KMS-11 (cell line): ENCODE results near the gene EVI5L.

Source experiments
- H2AFZ ChIP-seq: fragments of 200-600 bp; sonication (generic); 2 replicates; pipeline ENCODE4 v1.6.1; 2016; ENCODE audit warnings: antibody characterized with exemption, mixed run types, low read depth
- H3K27ac ChIP-seq: fragments of 200-600 bp; sonication (generic); 2 replicates; pipeline ENCODE4 v1.6.1; 2016; ENCODE audit warnings: mild to moderate bottlenecking, mixed run types
- H3K27me3 ChIP-seq: fragments of 200-600 bp; sonication (generic); 2 replicates; pipeline ENCODE4 v1.6.1; 2017; ENCODE audit warnings: mild to moderate bottlenecking, low read depth, mixed run types, moderate library complexity; ENCODE audit not compliant: insufficient read depth
- H3K36me3 ChIP-seq: fragments of 200-600 bp; sonication (generic); 2 replicates; pipeline ENCODE4 v1.6.1; 2017; ENCODE audit warnings: mild to moderate bottlenecking, mixed run types; ENCODE audit not compliant: insufficient read depth
- H3K4me1 ChIP-seq: fragments of 200-600 bp; sonication (generic); 2 replicates; pipeline ENCODE4 v1.6.1; 2016; ENCODE audit warnings: mild to moderate bottlenecking, low read depth, mixed run types; ENCODE audit not compliant: poor library complexity, severe bottlenecking
- H3K4me2 ChIP-seq: fragments of 200-600 bp; sonication (generic); 2 replicates; pipeline ENCODE4 v1.7.0; 2016; ENCODE audit warnings: mild to moderate bottlenecking, mixed run types
- H3K4me3 ChIP-seq: fragments of 200-600 bp; sonication (generic); IDR thresholded peaks from 2 replicates; pipeline ENCODE4 v1.6.1; 2017; ENCODE audit warnings: low read depth, low read length, mixed read lengths; ENCODE audit not compliant: insufficient read depth
- H3K79me2 ChIP-seq: fragments of 200-600 bp; sonication (generic); 2 replicates; pipeline ENCODE4 v1.6.1; 2016; ENCODE audit warnings: low read depth, mixed run types; ENCODE audit not compliant: insufficient read depth
- H3K9ac ChIP-seq: fragments of 200-600 bp; sonication (generic); 2 replicates; pipeline ENCODE4 v1.6.1; 2016; ENCODE audit warnings: mild to moderate bottlenecking, mixed run types
- H4K20me1 ChIP-seq: fragments of 200-600 bp; sonication (generic); 2 replicates; pipeline ENCODE4 v1.6.1; 2016; ENCODE audit warnings: mild to moderate bottlenecking, mixed run types; ENCODE audit not compliant: insufficient read depth
- CTCF ChIP-seq: fragments of 200-600 bp; sonication (generic); conservative IDR thresholded peaks from 2 replicates; pipeline ENCODE4 v1.6.1; 2017; ENCODE audit warnings: low read depth, mild to moderate bottlenecking, antibody characterized with exemption, low read length, moderate library complexity, mixed read lengths

EVI5L gene

GRCh38 chr19:7817801-7818200 is 12.2 kb upstream of the EVI5L start:
- H3K27ac ChIP-seq, result no peak overlapping the region

GRCh38 chr19:7818806-7819205 is 11.2 kb upstream of the EVI5L start:
- Histone ChIP-seq H2AFZ (no peak overlapping the region), H3K4me1 (peaks cover 7% of the 10 kb centered on the region), H4K20me1 (no peaks in the 10 kb centered on the region), H3K4me2 (no peak overlapping the region), H3K4me3 (no peak overlapping the region), H3K79me2 (no peaks in the 10 kb centered on the region), H3K27ac (no peak overlapping the region), H3K9ac (no peak overlapping the region), H3K27me3 (peaks cover 20% of the 10 kb centered on the region; the same call in 1 of the 2 replicates), H3K36me3 (no peaks in the 10 kb centered on the region)
- TF ChIP-seq CTCF, result no peak

More at GRCh38 chr19:7817801-7818200, 12.2 kb upstream of the EVI5L start:
- H3K4me1 ChIP-seq, result peaks cover 7% of the 10 kb centered on the region
- no peak overlapping the region for H2AFZ ChIP-seq
- H3K4me3 ChIP-seq, result no peak overlapping the region
- no peak overlapping the region for H3K4me2 ChIP-seq
- H3K79me2 ChIP-seq, result no peaks in the 10 kb centered on the region
- H3K9ac ChIP-seq, result no peak overlapping the region
- TF ChIP-seq CTCF, result no peak
- H4K20me1 ChIP-seq, result no peaks in the 10 kb centered on the region
- H3K36me3 ChIP-seq, result no peaks in the 10 kb centered on the region
- H3K27me3 ChIP-seq, result peaks cover 23% of the 10 kb centered on the region; the same call in 1 of the 2 replicates

GRCh38 chr19:7819337-7819736 is 10.7 kb upstream of the EVI5L start:
- Histone ChIP-seq H3K4me3 (no peak overlapping the region), H3K36me3 (no peaks in the 10 kb centered on the region), H3K27ac (no peak overlapping the region), H3K27me3 (peaks cover 23% of the 10 kb centered on the region; the same call in 1 of the 2 replicates), H3K9ac (no peak overlapping the region), H3K79me2 (no peaks in the 10 kb centered on the region), H4K20me1 (no peaks in the 10 kb centered on the region), H3K4me1 (peaks cover 7% of the 10 kb centered on the region), H2AFZ (no peak overlapping the region), H3K4me2 (no peak overlapping the region)
- no peak for TF ChIP-seq CTCF

GRCh38 chr19:7820588-7820987 is 9.4 kb upstream of the EVI5L start:
- Histone ChIP-seq H3K4me3 (no peak overlapping the region), H3K4me1 (peaks cover 7% of the 10 kb centered on the region), H2AFZ (no peak overlapping the region), H3K27me3 (peaks cover 26% of the 10 kb centered on the region; the same call in 1 of the 2 replicates), H3K4me2 (no peak overlapping the region), H3K9ac (no peak overlapping the region), H3K36me3 (no peaks in the 10 kb centered on the region), H3K79me2 (no peaks in the 10 kb centered on the region), H4K20me1 (no peaks in the 10 kb centered on the region), H3K27ac (no peak overlapping the region)
- no peak for TF ChIP-seq CTCF
